Uterus (tissue), 4 donors: ENCODE data around the gene TRIM66. TPM values are rescaled to one million over a fixed set of nuclear protein-coding genes. Genes with fewer than 3 reads are reported as not detected.

Experiments
- DNase-seq, 2 donors: peaks; one replicate each; pipeline ENCODE4 v3.0.0-alpha.2; 2019 to 2020
- H3K27ac ChIP-seq, 2 donors: fragments of 200-600 bp; sonication (generic); 1 replicate in 1 of 2; 2 replicates in 1 of 2; pipeline ENCODE4 v1.5.1; 2016 to 2018
- H3K27me3 ChIP-seq, 2 donors: fragments of 200-600 bp; sonication (generic); one replicate each; pipeline ENCODE4 v1.5.1; 2018 to 2019; ENCODE audit warnings: control low read depth in 1 of 2
- H3K36me3 ChIP-seq, 2 donors: fragments of 200-600 bp; sonication (generic); one replicate each; pipeline ENCODE4 v1.5.1; 2019; ENCODE audit warnings: control low read depth in 1 of 2
- H3K4me1 ChIP-seq, 2 donors: fragments of 200-600 bp; sonication (generic); one replicate each; pipeline ENCODE4 v1.5.1; 2018 to 2019; ENCODE audit warnings: control low read depth in 1 of 2
- H3K4me3 ChIP-seq, 2 donors: fragments of 200-600 bp; sonication (generic); 1 replicate in 1 of 2; 2 replicates in 1 of 2; pipeline ENCODE4 v1.5.1; 2018 to 2019; ENCODE audit warnings: mild to moderate bottlenecking in 1 of 2
- H3K9me3 ChIP-seq, 2 donors: fragments of 200-600 bp; sonication (generic); one replicate each; pipeline ENCODE4 v1.5.1; 2019; ENCODE audit warnings: control low read depth in 1 of 2
- CTCF ChIP-seq, 4 experiments: fragments of 200-600 bp in 2 of 4; fragments of 450-650 bp in 2 of 4; sonication (generic) in 2 of 4; IDR thresholded peaks; one replicate each; pipeline ENCODE4 v1.5.1; 2016 to 2019; ENCODE audit warnings: antibody characterized with exemption in 4 of 4, mild to moderate bottlenecking in 2 of 4, moderate library complexity in 1 of 4
- POLR2A ChIP-seq, 2 donors: fragments of 450-650 bp; IDR thresholded peaks; one replicate each; pipeline ENCODE4 v1.6.1; 2016; ENCODE audit warnings: antibody characterized with exemption in 2 of 2, mild to moderate bottlenecking in 1 of 2, moderate library complexity in 1 of 2
- intact Hi-C: fragments of 100-400 bp; cut with DNase I; formaldehyde crosslinking; loops from one replicate; pipeline ENCODE4 v1.15.1; 2023; ENCODE audit warnings: low total_unique reads
- total RNA-seq, 4 donors: library from RNA; depleted of rRNA in 3 of 4; stranded (reverse); fragments of >200 nt in 3 of 4; gene quantifications; one replicate each; pipeline versions ENCODE4 v1.1.0 to v1.2.4, GENCODE V29; 2014 to 2023
- donor health status: DM: yes; HTN: yes; CAD: no.

TRIM66 gene
- total RNA-seq, 4 donors from 2014 or later: 7.4 to 18.2 (median 10.5) TPM

- intact Hi-C loops: no loop called here
- no peak for TF ChIP-seq POLR2A (IDR thresholded peaks at IDR 0.05)
- no peak for TF ChIP-seq CTCF (IDR thresholded peaks at IDR 0.05)
- DNase-seq: peak; percentile 71 to 79
- Histone ChIP-seq H3K36me3 (no peaks in the 10 kb centered on the region), H3K9me3 (no peaks in the 10 kb centered on the region), H3K4me1 (peaks cover 30 to 72% of the 10 kb centered on the region in 2 donors), H3K27me3 (no peaks in the 10 kb centered on the region), H3K27ac (peak overlapping the region; percentile 94 to 99), H3K4me3 (no peak overlapping the region)
Measured at GRCh38 chr11:8719211-8719649, 36.8 kb upstream of the TRIM66 start.

GRCh38 chr11:8717876-8718753 is 35.6 kb upstream of the TRIM66 start:
- TF ChIP-seq POLR2A (IDR thresholded peaks at IDR 0.05) (no peak), CTCF (IDR thresholded peaks at IDR 0.05) (no peak)
- H3K9me3 ChIP-seq: no peaks in the 10 kb centered on the region
- no peak overlapping the region for H3K4me3 ChIP-seq
- H3K4me1 ChIP-seq: peaks cover 30 to 67% of the 10 kb centered on the region in 2 donors
- H3K27ac ChIP-seq: peak overlapping the region; percentile 94 to 99
- intact Hi-C loops: no loop called here
- no peaks in the 10 kb centered on the region for H3K36me3 ChIP-seq
- DNase-seq: peak; percentile 63 to 79
- no peaks in the 10 kb centered on the region for H3K27me3 ChIP-seq

- peaks cover 29 to 64% of the 10 kb centered on the region in 2 donors for H3K4me1 ChIP-seq
- TF ChIP-seq POLR2A (IDR thresholded peaks at IDR 0.05) (no peak), CTCF (IDR thresholded peaks at IDR 0.05) (no peak)
- no peak for DNase-seq
Measured at GRCh38 chr11:8717544-8717875, 35.0 kb upstream of the TRIM66 start.

GRCh38 chr11:8715501-8715900 is 33.0 kb upstream of the TRIM66 start:
- no peaks in the 10 kb centered on the region for H3K36me3 ChIP-seq
- intact Hi-C loops: no loop called here
- no peak overlapping the region for H3K4me3 ChIP-seq
- no peaks in the 10 kb centered on the region for H3K27me3 ChIP-seq
- TF ChIP-seq POLR2A (IDR thresholded peaks at IDR 0.05): peak in 1 of 2 donors; percentile 13
- TF ChIP-seq CTCF (IDR thresholded peaks at IDR 0.05): no peak
- H3K27ac ChIP-seq: peak overlapping the region; percentile 94 to 99
- no peaks in the 10 kb centered on the region for H3K9me3 ChIP-seq
- peak in 1 of 2 donors; percentile 61 for DNase-seq
- H3K4me1 ChIP-seq: peaks cover 22 to 44% of the 10 kb centered on the region in 2 donors

More at GRCh38 chr11:8717544-8717875, 35.0 kb upstream of the TRIM66 start:
- Histone ChIP-seq H3K27ac (peak overlapping the region; percentile 94 to 99), H3K9me3 (no peaks in the 10 kb centered on the region), H3K36me3 (no peaks in the 10 kb centered on the region), H3K27me3 (no peaks in the 10 kb centered on the region), H3K4me3 (no peak overlapping the region)
- intact Hi-C loops: no loop called here

- no peaks in the 10 kb centered on the region for H3K36me3 ChIP-seq
- peak overlapping the region; percentile 94 to 99 for H3K27ac ChIP-seq
- DNase-seq: no peak
- H3K27me3 ChIP-seq: no peaks in the 10 kb centered on the region
- H3K4me3 ChIP-seq: no peak overlapping the region
- H3K9me3 ChIP-seq: no peaks in the 10 kb centered on the region
- no peak for TF ChIP-seq POLR2A (IDR thresholded peaks at IDR 0.05)
- TF ChIP-seq CTCF (IDR thresholded peaks at IDR 0.05): no peak
- intact Hi-C loops: no loop called here
- peaks cover 22 to 41% of the 10 kb centered on the region in 2 donors for H3K4me1 ChIP-seq
Measured at GRCh38 chr11:8714622-8715225, 32.3 kb upstream of the TRIM66 start.
